CD4-positive, alpha-beta T cell treated with Interleukin-10 for 1 hour (primary cell): Measurements from ENCODE around the gene DENND1A.
A peak's percentile ranks its signal among the peaks of the same experiment; 100 is the strongest.
"Not testable (repeated sequence)": the region's sequence is repeated elsewhere in the genome, so short reads cannot be mapped to it uniquely, and the experiment has no call there.

ENCODE experiments used
- DNase-seq: peaks from one replicate; pipeline ENCODE4 v3.0.0-alpha.2; 2020

The DENND1A gene

DNA sequence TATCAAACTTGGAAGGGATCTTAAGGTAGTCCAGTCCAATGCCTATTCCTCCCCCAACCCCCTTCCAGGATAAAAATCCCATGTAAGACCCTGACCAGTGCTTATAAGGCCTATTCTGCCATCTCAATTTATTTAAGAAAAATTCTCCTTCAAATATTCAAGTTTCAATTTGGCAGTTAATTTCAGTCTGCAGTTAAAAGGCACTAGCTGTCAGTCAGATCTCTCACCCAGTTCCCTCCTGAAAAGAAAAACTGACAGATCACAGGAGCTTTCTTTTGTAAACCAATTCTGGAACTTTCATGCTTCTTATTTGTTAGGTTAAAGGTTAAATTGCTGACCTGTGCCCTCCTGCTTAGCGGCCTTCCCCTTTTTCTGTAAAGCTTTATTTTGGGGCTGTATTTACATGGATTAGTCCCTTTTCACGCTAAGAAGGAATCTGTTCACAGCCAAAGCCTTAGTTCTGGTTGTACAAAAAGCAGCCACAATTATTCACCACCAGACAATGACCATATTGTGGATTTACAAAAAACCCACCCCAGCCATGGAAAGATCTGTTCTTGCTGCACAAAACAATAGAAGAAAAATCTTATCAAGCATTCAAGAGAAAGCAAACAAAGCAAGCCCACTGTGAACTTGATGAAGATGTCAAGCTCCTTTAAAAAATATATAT, 68.7 kb downstream of the DENND1A start:
- no peak for DNase-seq

DNA sequence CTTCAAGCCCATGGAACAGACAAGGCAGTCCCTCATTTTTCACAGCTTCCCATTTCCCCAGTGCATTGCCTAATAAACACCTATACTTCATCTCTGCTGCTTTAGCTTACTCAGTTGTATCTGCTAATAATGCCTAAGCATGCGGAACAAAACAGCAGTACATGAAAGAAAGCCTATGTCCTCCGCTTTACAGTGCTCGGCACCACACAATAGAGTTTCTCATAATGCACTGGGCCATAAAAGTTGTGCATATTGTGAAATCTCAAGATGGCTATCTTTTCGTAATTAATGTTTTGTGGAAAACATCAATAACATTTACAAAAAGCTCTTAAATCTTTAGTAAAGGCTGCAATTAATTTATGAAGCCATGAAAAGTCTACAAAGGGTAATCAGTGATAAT, 69.3 kb downstream of the DENND1A start:
- no peak for DNase-seq

DNA sequence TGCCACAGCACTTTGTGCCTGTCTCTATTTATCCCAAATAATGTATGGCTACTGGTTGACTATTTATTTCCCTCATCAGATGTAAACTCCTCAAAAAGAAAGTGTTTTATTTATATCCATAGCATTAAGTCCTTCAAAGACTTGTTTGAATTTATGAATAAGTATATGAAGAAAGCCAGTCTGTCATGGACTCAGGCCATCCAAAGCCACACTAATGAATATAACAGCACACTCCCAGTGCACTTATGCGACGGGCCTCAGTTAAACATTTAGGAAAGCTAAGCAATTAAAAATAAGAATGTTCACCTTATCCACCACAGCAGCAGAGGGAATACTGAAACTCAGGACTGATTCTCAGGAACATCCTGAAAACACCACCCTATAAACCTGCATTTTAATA, 77.5 kb downstream of the DENND1A start:
- DNase-seq: no peak

DNA sequence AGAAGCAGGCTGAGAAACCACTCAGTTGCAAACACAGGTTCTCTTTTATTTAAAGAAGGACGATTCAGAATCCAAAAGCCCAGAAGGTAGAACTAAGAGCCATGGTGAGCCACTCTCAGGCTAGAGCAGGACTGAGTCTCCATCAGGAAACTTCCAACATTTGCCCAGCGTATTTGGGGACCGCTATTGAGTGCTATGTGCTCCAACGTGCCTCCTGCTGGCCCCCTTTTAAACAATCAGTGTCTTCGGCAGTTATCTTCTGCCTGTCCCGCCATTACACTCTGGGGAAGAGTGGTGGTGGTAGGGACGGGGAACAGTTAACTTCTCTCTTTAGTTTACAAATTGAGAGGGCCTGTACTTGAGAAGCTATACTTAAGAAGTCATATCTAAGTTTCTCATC, 78.1 kb downstream of the DENND1A start:
- no peak for DNase-seq

DNA sequence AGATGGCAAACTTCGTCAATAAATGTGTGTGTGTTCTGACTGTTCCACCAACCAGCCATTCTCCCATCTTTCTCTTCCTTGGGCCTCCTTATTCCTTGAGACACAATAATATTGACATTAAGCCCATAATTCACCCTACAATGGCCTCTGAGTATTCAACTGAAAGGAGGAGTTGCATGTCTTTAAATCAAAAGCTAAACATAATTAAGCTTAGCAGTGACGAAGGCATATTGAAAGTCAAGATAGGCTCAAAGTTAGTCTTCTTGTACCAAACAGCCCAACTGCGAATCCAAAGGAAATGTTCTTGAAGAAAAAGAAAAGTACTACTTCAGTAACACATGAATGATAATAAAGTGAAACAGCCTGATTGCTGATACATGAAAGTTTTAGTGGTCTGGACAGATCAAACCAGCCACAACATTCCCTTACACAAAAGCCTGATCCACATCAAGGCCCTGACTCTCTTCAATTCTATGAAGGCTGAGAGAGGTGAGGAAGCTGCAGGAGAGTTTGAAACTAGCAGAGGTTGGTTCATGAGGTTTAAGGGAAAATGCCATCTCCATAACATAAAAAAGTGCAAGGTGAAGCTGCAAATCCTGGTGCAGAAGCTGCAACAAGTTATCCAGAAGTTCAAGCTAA, 81.4 kb downstream of the DENND1A start:
- no peak for DNase-seq

DNA sequence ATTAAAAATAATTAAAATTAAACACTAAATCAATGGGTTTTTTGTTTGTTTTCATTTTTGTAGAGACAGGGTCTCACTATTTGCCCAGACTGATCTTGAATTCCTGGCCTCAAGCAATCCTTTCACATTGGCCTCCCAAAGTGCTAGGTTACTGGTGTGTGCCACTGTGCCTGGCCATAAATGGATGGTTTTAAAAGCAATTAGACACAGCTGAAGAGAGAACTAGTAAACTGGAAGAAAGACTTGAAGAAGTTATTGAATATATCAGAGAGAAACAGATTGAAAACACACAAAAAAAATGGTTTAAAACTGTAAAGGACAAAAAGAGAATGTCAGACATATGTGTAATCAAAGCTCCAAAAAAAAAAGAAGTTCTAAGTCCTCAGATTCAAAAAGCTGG, 83.0 kb downstream of the DENND1A start:
- no peak for DNase-seq

DNA sequence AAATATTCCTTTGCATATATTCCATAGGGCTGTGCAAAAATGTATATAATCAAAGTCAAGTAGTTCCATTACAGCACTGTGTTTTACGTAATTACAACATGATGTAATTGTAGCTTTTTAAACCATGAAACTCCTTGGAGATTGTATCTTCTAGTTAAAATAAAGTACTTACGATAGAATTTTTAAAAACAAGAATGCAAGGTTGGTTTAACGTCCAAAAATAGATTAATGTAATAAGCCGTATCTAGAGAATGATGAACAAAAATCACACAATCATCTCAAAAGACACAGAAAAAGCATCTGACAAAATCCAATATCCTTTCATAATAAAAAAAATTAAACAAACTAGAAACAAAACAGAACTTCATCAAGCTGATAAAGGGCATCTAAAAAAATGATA, 86.2 kb downstream of the DENND1A start:
- no peak for DNase-seq

DNA sequence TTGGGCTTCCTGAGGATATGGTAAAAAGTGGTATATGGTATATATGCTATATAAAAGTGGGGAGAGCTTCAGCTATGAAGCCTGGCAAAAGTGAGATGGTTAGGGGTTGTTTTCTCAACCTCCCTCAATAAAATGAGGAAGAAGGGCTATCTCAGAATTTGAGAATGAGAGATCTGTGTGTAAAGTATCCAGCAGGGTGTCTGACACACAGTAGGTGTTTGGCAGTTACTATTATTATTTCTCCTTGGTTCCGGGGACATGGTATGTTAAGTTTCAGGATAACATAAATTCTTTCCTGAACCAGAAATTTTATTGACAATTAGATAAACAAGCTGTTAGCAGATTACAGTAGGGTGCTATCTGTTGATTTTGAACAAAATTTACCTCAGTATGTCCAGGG, 94.1 kb downstream of the DENND1A start:
- DNase-seq: no peak

DNA sequence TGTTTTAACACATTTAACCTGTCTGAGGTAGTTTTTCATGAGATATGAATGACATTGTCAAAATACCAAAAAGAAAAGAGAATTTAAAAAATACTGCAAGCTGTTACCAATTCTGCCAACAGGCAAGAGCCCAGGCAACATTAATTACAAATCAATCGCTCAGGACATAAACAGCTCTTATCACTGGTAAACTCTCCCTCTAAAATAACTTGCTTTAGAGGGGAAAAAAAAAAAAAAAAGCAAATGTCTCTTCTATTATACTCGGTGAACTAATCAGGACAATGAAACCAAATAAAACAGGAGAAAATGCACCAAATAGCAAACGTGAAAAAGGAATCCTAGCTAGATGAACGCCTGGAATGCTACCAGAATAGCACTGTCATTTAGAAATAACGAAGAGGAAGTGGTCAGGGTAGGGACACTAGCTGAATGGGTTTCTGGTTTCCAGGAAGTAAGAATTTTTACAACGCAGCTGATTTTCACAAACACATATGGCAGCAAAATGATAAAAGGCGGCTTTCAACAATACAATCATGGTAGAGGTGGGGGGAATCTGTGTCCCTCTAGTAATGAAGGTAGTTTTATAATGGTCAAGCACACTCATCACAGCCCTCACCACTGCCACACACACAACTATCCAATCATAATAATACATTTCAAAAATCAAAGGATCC, 94.9 kb downstream of the DENND1A start:
- DNase-seq: peak; percentile 17

DNA sequence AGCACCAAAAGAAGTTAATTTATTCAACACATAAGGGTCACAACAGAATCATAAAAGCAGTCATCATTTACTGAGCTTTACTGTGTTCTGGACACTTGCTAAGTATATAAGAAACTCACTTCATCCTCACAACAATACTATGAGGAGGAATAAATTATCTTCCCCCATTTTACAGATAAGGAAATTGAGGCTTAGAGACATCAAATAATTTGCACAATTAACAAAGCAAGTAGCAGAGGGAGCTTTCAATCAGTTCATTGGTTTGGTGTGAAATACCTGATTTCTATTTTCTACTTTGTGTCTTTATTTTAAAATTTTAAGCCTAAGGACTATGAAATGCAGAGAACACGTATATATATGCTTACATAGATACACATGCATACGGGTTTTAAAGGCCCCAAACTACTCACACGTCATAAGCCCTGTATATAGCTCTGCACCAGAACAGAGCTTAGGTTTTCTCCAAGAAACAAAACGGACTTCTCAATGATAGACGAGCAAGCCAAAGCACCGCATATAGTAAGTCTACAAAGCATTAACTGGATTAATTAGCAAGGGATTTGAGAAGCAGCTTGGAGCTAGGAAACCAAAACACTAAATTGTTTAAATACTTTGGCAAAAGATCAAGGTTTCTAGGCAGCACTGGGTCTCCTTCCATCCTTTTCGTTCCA, 95.6 kb downstream of the DENND1A start:
- no peak for DNase-seq

DNA sequence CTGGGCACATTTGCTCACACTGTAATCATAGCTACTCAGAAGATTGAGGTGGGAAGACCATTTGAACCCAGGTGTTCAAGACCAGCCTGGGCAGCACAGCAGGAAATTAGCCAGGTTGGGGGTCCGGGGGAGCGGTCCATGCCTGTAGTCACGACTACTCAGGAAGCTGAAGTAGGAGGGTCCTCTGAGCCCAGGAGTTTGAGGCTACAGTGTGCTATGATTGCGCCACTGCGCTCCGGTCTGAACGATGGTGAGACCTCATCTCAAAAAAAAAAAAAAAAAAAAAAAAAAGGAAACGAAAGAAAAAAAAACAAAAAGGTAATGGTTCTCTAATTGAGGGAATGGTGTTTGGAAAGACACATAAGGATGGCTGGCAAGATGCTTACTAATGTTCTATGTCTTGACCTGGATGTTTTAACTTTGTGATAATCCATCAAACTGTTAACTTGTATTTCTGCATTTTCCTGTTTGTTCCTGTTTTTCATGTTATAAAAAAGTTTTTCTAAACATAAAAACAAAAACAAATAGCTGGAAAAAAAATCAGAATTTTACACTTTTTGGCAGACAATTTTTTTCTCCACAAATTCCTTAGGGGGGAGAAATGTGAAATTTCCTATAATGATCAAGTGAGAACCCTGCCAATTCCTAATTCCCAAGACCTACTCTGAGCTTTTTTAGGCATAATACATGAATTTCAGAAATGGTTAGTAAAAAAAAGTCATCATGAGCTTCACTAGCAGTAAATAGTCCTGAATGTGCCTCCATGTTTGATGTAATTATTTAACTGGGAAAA, 96.9 kb downstream of the DENND1A start:
- DNase-seq: no peak

DNA sequence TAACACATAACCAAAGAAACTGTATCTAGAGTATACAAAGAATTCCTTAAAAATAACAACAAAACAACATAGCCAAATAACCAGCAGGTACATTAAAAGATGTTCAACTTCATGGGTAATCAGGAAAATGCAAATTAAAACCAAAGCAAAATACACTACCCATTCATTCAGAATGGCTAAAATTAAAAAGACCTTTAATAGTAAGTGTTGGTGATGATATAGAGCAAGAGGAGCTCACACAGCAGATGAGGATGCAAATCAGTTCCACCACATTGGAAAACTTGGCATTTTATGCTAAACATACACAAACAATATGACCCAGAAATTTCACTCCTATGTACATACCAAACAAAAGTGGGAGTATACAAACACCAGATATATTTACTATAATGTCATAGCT, 97.8 kb downstream of the DENND1A start:
- no peak for DNase-seq

DNA sequence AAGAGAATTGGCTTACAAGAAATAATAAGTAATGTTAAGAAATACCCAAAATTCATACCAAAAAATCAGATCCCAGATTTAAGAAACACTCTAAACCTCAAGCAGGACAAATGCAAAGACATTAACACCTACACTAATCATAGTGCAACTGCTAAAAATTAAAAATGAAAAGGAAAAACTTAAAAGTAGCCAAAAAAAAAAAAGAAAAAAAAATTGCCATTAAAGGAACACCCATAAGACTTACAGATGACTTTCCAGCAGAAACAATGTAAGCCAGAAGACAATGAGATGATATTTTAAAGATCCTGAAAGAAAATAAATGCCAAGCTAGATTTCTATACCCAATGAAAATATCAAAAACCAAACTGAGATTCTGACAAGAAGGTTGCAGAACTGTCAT, 101.5 kb downstream of the DENND1A start:
- DNase-seq: no peak

DNA sequence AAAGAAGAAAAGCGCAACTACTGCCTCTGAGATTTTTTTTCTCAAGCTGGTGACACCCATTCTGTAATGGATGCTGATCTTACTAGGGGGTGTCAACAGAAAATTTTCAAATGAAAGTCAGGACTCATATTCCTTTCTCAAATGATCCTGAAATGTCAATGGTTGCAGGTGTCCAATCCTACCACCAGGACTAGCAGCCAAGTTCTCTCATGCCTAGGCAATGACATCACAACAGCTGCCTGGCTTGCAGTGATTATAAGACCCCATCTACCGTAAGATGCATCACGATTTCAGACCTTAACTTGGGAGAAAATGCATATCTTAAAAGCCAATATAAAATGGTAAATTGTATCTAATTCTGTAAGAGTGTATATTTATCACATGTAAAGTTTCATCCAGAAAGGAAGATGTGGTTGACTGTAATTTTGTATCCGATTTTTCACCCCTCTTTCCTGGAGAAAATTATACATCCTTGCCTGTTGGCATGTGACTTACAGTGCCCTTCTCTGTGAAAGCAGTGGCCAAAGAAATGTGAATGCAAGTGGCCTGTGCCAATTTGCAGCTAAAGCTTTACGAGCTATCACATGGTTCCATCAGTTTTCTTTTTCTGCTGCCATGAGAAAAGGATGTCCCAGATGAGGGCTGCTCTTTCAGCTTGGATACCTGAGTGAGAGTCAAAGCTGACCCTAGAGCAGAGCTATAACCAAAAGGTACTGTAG, 104.4 kb downstream of the DENND1A start:
- DNase-seq: no peak

DNA sequence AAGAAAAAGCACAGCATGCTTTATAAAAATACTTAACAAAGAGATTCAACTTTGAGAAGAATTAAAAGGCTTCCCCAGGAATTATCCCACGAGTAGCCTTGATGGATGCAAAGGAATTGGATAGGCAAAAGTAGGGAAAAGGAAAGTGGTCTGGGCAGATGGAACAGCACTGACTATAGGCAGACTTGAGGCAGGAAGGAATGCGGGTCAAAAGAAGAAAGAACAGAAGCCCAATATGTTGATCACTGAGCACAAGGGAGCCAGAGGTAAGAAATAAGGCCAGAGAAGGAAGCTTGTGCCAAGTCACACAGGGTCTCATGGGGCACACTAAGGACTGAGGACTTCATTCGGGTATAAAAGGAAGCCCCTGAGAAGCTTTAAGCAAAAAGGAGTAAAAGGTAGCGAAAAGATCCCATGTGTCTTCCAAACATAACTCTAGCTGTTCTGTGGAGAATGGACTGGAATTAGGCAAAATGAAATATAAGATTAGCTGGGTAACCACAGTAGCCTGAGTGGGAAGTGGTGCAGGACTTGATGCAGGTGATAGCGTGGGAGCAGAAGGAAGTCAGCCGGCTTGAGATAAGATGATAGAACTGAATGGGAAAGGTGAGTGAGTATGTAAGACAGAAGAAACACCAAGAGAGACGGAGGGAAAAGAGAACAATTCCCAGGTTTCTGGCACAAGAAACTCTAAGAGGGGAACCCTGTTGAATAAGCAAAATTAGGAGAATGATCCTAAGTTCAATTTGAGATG, 106.6 kb downstream of the DENND1A start:
- no peak for DNase-seq

DNA sequence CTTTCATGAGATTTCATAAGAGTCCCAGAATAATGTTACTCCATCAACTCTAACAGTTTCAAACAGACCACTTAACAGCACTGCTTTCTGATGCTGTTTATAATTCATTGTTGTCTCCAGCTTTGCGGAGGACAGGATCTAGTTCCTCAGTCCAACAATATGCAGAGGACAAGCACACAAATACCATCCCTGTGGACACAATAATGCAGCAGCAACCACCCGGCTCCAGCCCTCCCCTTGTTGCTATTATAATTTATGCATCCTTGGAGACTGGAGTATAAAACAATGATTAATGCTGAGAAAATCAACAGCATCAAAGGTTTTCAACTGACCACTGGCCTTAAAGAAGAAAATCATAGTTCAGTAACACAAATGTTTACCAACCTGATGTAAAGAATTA, 108.3 kb downstream of the DENND1A start:
- DNase-seq: no peak

DNA sequence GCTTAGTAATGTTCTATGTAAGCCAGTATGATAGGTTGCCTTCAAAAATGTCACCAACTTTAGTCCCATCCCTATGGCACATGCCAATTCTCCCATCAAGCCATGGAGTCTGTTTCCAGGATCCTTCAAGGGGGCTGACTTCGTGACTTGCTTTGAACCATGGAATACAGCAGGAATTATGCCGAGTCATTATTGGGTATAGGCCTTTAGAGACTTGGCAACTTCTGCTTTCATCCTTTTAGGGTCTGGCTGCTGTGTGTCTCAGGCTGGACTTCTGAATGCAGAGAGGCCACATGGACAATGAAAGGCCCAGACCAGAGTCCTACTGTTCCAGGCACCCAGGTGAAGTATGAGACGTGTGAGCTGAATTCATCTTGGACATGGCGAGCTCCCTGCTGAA, 109.8 kb downstream of the DENND1A start:
- DNase-seq: no peak

DNA sequence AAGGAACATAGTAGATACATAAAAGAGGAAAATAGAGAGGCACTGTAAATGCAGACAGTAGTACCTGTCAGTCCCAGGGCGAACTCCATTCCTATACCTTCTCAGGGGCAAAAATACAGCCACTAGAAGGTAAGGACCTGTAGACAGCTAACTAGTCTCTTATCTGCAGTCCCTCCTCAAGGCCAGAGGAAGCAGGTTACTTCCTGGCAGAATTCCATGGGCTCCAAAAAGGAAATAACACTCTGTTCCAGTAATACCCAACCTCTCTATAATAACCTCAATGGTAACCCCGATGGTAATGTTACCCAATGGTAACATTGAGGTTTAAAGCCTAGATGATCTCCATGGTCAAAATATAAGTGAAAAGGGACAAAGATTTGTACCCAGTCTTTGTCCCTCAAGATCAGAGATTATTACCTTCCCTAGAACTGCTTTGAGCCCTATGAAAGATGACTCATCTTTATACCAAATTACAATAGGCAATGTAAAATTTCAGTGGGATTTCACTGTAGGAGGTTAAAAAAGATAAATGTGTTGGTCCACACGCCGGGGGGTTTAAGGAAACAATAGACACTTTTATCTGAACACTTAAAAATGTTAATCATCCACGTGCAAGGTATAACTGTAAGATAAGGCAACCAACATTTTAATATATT, 113.0 kb downstream of the DENND1A start:
- DNase-seq: no peak

DNA sequence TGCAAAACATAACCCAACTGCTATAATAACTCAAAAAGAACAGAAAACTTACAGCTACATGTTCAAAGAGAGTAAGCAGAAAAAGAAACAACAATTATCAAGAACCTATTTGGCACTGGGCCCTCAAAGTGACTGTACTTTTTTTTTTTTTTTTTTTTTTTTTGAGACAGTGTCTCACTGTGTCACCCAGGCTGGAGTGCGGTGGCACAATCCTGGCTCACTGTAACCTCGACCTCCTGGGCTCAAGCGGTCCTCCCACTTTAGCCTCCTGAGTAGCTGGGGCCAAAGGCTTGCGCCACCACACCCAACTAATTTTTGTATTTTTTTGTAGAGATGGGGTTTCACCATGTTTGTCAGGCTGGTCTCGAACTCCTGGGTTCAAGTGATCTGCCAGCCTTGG, 114.1 kb downstream of the DENND1A start:
- DNase-seq: not testable (repeated sequence)

DNA sequence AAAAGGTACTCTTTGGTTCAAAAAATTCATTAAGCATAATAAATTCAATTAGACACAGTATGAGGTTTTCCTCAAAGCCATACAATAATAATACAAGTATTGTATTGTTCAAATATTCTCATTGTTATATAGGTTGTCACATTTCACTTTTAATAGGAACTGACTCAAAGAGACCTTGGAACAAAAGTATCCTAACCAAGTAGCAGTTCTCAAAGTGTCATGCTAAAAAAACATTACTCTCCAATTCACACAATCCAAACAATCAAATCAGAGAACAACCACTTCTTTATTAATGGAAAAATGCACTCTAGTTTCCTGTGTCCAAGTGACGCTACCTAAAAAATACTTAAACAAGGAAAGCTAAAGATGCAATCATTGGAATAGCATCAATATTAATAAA, 115.4 kb downstream of the DENND1A start:
- no peak for DNase-seq

DNA sequence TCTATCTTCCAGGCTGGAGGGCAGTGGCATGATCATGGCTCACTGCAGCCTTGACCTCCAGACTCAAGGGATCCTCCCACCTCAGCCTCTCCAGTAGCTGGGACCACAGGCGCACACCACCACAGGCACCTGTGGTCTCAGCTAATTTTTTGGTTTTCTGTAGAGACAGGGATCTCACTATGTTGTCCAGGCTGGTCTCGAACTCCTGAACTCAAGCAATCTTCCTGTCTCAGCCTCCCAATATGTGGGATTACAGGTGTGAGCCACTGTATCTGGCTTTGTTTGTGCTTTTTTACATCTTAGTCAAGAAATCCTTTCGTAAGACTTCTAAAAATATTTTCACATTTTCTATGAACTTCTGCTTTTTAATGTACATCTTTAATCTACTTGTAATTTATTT, 116.9 kb downstream of the DENND1A start:
- DNase-seq: no peak
